ENCODE data around the gene TCF7L2.

The TCF7L2 gene

DNA sequence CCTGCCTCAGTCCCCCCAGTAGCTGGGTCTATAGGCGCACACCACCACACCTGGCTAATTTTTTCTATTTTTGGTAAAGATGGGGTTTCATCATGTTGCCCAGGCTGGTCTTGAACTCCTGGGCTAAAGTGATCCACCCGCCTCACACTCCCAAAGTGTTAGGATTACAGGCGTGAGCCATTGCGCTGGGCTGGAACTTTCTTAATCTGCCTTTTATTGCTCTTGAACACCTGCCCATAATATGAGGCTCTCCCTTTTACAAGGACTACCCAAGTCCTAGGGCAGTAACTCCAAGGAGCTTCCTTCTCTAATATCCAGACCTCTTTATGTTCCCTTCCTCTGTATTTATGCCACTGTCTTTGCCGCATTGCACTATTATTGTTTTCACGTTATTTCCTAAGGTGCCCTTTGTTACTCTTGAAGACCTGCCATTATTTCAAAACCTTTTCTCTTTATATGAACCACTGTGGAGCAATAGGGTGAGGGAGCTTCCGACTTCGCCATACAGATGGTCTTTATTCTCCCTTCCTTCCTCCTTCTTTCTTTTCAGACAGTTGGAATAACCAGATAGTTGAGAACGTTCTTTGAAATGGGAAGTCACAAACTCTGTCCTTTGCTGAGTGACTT lies 36.3 kb upstream of the TCF7L2 start:
- H2AFZ ChIP-seq (ENCODE audit: low read depth, low read length) = no peak overlapping the region
- no peaks in the 10 kb centered on the region; the same call in 1 of the 2 replicates for H3K27me3 ChIP-seq (ENCODE audit: low read depth, low read length)
- H3K4me2 ChIP-seq (ENCODE audit: low read length) = no peak overlapping the region
- no peaks in the 10 kb centered on the region for H3K9me3 ChIP-seq (ENCODE audit: insufficient read depth, low read length)
- H3K27ac ChIP-seq (ENCODE audit: low read length) = no peak overlapping the region
- H3K4me1 ChIP-seq (ENCODE audit: low read length) = no peaks in the 10 kb centered on the region
- H3K4me3 ChIP-seq (ENCODE audit: low read length) = no peak overlapping the region
- H3K9ac ChIP-seq (ENCODE audit: low read length) = no peak overlapping the region
- TF ChIP-seq EZH2phosphoT487 (IDR thresholded peaks at IDR 0.05; ENCODE audit: low read depth) = no peak
- TF ChIP-seq, protein P1, sequence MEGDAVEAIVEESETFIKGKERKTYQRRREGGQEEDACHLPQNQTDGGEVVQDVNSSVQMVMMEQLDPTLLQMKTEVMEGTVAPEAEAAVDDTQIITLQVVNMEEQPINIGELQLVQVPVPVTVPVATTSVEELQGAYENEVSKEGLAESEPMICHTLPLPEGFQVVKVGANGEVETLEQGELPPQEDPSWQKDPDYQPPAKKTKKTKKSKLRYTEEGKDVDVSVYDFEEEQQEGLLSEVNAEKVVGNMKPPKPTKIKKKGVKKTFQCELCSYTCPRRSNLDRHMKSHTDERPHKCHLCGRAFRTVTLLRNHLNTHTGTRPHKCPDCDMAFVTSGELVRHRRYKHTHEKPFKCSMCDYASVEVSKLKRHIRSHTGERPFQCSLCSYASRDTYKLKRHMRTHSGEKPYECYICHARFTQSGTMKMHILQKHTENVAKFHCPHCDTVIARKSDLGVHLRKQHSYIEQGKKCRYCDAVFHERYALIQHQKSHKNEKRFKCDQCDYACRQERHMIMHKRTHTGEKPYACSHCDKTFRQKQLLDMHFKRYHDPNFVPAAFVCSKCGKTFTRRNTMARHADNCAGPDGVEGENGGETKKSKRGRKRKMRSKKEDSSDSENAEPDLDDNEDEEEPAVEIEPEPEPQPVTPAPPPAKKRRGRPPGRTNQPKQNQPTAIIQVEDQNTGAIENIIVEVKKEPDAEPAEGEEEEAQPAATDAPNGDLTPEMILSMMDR (IDR thresholded peaks at IDR 0.05; ENCODE audit: low read depth, low read length) = no peak
- no peaks in the 10 kb centered on the region for H4K20me1 ChIP-seq (ENCODE audit: insufficient read depth, low read length)
- no peaks in the 10 kb centered on the region for H3K36me3 ChIP-seq (replicated peaks; ENCODE audit: low read depth, low read length)
- no peaks in the 10 kb centered on the region for H3K79me2 ChIP-seq (ENCODE audit: low read length)

DNA sequence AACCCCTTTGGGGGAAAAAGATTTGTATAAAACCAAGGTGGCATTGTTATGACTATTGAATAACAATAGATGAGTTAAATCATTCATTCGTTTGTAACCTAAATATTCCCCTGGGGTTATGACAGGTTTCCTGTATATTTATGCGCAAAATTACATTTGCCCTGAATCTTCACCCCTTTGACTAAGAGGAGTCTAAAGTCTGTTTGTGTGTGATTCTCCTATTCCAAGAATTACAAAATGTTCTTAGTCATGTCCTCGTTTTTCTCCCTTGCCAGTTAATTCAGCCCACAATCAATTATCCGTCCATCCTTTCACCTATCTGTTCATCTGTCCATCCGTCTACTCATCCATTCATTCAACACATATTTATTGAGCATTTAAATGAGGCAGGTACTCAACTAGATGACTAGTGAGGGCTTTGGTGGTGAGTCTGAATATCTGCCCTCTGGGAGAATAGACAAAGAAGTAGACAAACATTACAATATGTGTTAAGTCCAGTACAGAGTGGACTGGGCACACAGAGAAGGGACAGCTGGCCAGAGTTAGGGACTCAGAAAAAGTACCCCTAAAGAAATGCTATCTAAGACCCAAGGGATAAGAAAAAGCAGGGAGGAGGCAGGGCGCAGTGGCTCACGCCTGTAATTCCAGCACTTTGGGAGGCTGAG lies 35.6 kb upstream of the TCF7L2 start:
- TF ChIP-seq, protein P1 (IDR thresholded peaks at IDR 0.05; ENCODE audit: low read depth, low read length) = no peak
- no peak for TF ChIP-seq EZH2phosphoT487 (IDR thresholded peaks at IDR 0.05; ENCODE audit: low read depth)
- no peak overlapping the region for H2AFZ ChIP-seq (ENCODE audit: low read depth, low read length)
- no peaks in the 10 kb centered on the region for H3K4me1 ChIP-seq (ENCODE audit: low read length)
- H4K20me1 ChIP-seq (ENCODE audit: insufficient read depth, low read length) = no peaks in the 10 kb centered on the region
- H3K27me3 ChIP-seq (ENCODE audit: low read depth, low read length) = no peaks in the 10 kb centered on the region; the same call in 1 of the 2 replicates
- no peak overlapping the region for H3K27ac ChIP-seq (ENCODE audit: low read length)
- no peak overlapping the region for H3K9ac ChIP-seq (ENCODE audit: low read length)
- H3K36me3 ChIP-seq (replicated peaks; ENCODE audit: low read depth, low read length) = no peaks in the 10 kb centered on the region
- H3K4me2 ChIP-seq (ENCODE audit: low read length) = no peak overlapping the region
- H3K79me2 ChIP-seq (ENCODE audit: low read length) = no peaks in the 10 kb centered on the region
- H3K4me3 ChIP-seq (ENCODE audit: low read length) = no peak overlapping the region
- no peaks in the 10 kb centered on the region for H3K9me3 ChIP-seq (ENCODE audit: insufficient read depth, low read length)

DNA sequence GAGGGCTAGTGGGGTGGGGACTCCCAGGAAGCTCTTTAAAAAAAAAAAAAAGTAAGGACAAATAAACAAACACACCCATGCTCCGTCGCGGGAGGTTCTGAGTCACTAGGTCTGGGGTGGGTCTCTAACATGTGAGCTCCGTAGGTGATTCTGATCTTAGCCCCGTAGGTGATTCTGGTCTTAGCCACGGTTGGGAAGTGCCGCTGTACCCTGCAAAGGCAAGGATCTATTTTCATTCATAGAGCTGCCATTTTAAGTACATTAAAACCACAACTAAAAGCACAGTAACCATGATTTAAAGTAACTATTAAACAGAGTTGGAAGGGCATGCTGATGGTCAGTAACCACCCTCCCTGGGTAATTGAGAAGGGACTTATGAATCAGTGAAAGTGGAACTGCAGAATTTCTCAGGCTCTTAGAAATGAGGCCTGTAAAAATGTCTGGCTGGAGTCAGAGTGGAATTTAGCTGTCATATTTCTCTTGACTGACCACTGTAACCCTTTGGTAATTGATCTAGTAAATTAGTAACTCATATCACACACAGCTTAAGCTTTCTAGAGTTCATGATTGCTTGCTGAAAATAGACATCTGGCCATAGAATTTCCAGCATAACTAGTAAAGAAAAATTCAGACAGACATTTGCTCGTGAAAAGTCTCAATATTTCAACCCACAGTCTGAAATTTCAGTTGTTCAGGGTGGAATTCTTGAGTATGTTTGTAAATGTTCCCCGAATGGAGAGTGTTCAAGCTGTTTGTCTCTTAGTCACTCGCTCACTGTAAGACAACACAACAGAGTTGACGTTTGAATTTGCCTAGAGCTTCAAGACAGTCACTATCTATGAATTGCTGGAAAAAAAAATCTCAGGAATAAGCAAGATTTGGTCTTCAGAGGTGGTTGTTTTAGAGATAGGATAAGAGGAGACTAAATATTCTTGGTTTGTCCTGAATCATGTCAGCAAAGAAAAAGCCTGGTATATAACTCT lies 34.2 kb upstream of the TCF7L2 start:
- Histone ChIP-seq H3K4me2 (ENCODE audit: low read length) (no peak overlapping the region), H3K9ac (ENCODE audit: low read length) (no peak overlapping the region), H3K27me3 (ENCODE audit: low read depth, low read length) (no peaks in the 10 kb centered on the region), H3K9me3 (ENCODE audit: insufficient read depth, low read length) (no peaks in the 10 kb centered on the region), H4K20me1 (ENCODE audit: insufficient read depth, low read length) (no peaks in the 10 kb centered on the region), H3K27ac (ENCODE audit: low read length) (no peak overlapping the region), H3K4me1 (ENCODE audit: low read length) (no peaks in the 10 kb centered on the region), H3K4me3 (ENCODE audit: low read length) (no peak overlapping the region), H3K79me2 (ENCODE audit: low read length) (no peaks in the 10 kb centered on the region), H3K36me3 (replicated peaks; ENCODE audit: low read depth, low read length) (no peaks in the 10 kb centered on the region), H2AFZ (ENCODE audit: low read depth, low read length) (no peak overlapping the region)
- TF ChIP-seq, protein P1 (IDR thresholded peaks at IDR 0.05; ENCODE audit: low read depth, low read length) = no peak
- no peak for TF ChIP-seq EZH2phosphoT487 (IDR thresholded peaks at IDR 0.05; ENCODE audit: low read depth)

DNA sequence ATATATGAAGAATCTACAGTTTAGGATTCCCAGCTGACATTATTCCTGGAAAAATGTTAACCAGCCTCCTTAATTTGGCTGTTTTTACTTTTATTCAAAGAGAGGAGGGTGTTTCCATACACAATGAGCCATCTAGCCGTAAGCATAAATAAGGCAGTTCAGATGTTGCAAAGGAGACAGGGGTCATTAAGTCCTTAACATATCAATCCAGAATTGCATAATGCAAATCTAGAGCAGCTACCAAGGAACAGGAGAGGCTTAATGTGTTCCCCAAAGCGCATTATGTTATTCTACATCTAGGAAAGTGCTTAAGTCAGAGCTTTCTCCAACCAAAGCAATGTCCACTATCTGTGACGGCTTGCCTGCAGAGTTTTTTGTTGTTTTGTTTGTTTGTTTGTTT lies 32.4 kb upstream of the TCF7L2 start:
- Histone ChIP-seq H2AFZ (ENCODE audit: low read depth, low read length) (no peak overlapping the region), H3K79me2 (ENCODE audit: low read length) (no peaks in the 10 kb centered on the region), H3K27me3 (ENCODE audit: low read depth, low read length) (no peaks in the 10 kb centered on the region), H3K27ac (ENCODE audit: low read length) (no peak overlapping the region), H3K4me2 (ENCODE audit: low read length) (no peak overlapping the region), H3K4me1 (ENCODE audit: low read length) (no peaks in the 10 kb centered on the region), H3K36me3 (replicated peaks; ENCODE audit: low read depth, low read length) (no peaks in the 10 kb centered on the region), H3K9ac (ENCODE audit: low read length) (no peak overlapping the region), H4K20me1 (ENCODE audit: insufficient read depth, low read length) (no peaks in the 10 kb centered on the region), H3K4me3 (ENCODE audit: low read length) (no peak overlapping the region), H3K9me3 (ENCODE audit: insufficient read depth, low read length) (no peaks in the 10 kb centered on the region)
- TF ChIP-seq EZH2phosphoT487 (IDR thresholded peaks at IDR 0.05; ENCODE audit: low read depth) = no peak
- TF ChIP-seq, protein P1 (IDR thresholded peaks at IDR 0.05; ENCODE audit: low read depth, low read length) = no peak

Data from OCI-LY3 (cell line).